ENCODE results near the gene ITGB6.
"Not testable (repeated sequence)": the region's sequence is repeated elsewhere in the genome, so short reads cannot be mapped to it uniquely, and the experiment has no call there.

The ITGB6 gene

DNA sequence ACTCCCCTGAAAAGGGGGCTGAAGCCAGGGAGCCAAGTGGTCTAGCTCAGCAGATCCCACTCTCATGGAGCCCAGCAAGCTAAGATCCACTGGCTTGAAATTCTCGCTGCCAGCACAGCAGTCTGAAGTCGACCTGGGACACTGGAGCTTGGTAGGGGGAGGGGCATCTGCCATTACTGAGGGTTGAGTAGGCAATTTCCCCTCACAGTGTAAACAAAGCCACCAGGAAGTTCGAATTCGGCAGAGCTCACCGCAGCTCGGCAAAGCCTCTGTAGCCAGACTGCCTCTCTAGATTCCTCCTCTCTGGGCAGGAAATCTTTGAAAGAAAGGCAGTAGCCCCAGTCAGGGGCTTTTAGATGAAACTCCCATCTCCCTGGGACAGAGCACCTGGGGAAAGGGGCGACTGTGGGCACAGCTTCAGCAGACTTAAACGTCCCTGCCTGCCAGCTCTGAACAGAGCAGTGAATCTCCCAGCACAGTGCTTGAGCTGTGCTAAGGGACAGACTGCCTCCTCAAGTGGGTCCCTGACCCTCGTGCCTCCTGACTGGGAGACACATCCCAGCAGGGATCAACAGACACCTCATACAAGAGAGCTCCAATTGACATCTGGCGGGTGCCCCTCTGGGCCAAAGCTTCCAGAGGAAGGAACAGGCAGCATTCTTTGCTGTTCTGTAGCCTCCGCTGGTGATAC, 18.8 kb downstream of the ITGB6 start:
- DNase-seq (ENCODE audit: low read depth), result not testable (repeated sequence)

DNA sequence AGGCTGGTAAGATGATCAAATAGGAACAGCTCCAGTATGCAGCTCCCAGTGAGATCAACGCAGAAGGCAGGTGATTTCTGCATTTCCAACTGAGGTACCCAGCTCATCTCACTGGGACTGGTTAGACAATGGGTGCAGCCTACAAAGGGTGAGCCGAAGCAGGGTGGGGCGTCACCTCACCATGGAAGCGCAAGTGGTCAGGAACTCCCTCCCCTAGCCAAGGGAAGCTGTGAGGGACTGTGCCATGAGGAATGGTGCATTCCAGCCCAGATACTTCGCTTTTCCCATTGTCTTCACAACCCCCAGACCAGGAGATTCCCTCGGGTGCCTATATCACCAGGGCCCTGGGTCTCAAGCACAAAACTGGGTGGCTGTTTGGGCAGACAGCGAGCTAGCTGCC, 19.4 kb downstream of the ITGB6 start:
- not testable (repeated sequence) for DNase-seq (ENCODE audit: low read depth)

DNA sequence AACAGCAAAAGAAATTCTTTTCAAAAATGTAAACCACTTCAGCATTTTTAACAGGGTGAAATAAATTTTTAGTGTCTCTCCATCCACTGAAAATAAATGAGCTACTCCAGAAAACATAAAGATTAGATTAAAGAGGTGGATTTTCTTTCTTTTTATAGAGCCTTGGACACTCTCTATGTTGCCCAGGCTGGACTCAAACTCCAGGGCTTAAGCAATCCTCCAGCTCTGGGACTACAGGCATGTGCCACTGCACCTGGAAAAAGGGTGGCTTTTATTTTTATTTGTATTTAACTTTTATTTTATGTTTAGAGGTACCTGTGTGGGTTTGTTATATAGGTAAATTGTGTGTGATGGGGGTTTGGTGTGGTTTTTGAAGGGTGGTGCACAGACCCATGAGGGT, 19.9 kb downstream of the ITGB6 start:
- no peak for DNase-seq (ENCODE audit: low read depth)

DNA sequence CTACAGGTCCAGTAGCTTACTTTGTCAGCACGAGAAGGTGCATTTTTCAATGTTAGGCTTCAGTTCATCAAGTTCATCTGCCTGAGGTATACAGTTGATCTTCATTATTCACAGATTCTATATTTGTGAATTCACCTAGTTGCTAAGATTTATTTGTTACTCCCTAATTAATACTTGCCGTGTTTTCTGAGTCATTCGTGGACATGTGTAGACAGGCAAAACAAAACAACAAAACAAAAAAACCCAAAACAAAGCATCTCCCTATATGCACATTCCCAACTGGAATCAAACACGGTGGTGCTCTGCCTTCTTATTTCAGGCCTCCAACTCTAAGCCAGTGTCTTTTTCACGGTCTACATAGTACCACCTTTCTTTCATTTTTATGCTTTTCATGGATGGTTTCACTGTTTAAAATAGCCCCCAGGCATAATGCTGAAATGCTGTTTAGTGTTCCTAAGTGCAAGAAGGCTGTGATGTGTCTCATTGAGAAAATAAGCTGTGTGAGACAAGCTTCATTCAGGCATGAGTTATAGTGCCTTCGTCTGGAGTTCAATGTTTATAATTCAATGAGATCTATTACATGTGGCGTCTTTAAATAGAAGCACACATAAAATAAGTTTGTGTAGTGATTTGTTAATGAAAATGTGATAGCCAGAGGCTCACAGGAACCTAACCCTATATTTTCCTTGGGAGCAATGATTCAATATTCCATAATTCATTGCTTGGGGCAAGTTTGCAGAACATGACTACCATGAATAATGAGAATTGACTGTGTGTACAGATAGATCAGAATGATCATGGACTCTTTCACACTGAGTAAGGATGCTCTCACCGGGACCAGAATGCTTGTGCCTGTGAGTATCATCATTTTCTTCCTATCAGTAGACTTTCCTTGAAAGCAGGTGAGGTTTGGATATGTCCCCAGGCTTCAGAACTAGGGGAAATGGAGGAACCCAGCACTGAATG, 24.6 kb downstream of the ITGB6 start:
- no peak for DNase-seq (ENCODE audit: low read depth)

DNA sequence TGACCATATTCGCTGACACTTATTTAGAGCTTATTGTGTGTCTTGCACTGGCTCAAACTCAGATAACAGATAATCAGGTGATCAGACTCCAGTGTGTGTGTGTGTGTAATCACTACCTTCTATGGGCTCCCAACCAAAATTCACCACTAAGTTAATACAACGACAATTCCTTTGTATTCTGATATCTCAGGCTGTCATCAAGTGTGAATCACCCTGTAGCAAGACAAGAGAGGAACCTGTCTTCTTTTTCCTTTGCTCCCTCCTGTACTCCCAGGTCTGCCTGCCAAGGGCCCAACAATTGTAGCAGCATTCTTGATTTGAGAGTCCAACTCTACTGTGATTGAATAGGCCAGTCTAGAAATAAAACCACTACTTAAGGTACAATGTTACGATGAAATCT, 25.8 kb downstream of the ITGB6 start:
- DNase-seq (ENCODE audit: low read depth), result no peak

DNA sequence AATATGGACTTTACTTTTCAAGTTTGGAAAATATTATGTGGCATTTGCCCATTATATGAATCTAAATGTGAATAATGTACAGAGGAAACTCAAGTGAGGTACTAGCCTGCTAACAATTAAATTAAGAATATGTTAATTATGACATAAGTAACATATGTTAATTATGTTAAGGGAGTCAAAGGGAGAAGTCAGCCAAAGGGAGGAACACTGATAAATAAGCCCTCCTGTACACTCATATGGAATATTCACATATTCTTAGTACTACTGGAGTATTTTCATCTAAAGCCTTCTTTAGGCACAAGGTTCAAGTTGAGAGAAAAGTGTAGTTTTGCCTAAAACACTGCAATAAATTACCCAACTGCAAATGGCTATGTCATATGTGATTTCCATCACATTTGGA, 30.1 kb downstream of the ITGB6 start:
- DNase-seq (ENCODE audit: low read depth), result no peak

DNA sequence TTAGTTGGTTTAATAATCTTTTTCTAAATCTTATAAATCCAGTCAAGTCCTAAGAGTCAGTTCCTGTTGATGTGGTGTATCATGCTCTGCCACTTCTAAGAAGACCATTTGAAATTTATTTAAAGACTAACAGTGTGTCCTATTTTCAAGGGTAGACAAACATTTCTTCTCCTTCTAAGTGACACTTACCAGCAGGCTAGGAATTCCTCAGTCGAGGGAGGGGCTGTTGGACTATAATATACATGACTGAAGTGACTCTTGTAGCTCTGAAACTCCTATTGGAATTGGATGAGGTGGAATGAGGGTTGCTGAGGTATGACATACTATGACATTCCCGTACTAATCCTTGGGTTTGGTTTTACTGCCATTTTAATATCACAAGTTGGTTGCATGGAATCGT, 30.6 kb downstream of the ITGB6 start:
- no peak for DNase-seq (ENCODE audit: low read depth)

DNA sequence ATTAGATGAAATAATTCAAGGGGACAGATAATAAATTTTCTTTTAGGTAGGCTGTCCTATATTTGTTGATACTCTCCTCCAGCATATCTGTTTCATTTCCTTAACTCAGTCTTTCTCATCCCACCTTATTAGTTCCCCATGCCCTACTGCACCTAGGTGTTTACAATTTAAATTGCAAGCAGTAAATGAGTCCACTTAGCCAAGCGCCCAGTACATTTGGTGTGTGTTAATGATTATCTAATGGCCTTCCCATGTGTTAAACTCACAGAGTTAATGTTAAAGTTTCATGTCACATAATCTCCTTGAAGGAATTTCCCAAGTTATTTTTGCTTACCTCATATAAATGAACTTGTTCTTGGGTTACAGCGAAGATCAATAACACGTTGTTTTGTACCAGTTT, 31.2 kb downstream of the ITGB6 start:
- DNase-seq (ENCODE audit: low read depth), result no peak

DNA sequence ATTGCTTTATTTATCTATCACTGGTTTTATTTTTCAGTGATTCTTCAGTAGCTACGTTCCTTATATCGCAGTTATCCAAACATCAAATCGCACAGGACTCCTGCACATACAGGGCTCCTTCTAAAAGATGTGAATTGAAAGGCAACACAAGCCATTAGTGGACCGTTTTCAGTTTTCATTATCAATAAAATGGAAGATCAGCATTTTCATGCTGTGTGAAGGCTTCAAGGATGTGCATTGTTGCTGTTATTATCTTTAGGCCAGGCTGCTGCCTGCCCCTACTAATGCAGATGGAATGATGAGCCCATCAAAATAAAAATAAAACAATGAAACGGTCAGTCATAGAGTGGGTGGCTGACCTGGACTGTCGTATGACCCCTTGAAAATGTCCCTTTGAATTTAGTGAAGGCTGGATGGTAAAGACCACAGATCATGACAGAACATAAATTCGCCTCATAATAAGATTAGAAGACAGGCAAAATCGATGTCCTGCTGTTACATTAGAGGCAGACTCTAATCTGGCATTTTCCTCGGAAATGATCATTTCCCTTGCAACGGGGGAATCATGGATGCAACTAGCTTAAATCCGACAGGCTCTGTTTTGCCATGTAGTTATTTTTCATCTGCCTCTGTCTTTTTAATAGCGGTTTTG, 32.9 kb downstream of the ITGB6 start:
- DNase-seq (ENCODE audit: low read depth), result no peak

DNA sequence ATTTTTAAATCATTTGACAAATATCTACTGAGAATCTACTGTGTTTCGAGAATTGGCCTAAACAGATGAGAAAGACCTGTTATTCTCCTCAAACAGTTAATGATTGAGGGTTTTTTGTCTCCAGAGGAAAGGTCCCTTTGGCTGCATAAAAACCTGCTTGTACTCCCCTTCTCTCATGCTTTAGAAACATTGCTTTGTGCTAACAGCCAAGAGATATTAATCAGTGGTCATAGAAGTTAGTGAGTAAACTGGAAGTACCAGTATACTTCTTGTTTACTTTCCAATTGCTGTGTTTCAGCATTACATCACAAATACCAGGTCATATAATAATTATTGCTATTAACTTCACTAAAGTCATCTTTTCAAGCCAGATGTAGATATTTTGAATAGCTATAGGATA, 34.1 kb downstream of the ITGB6 start:
- no peak for DNase-seq (ENCODE audit: low read depth)

DNA sequence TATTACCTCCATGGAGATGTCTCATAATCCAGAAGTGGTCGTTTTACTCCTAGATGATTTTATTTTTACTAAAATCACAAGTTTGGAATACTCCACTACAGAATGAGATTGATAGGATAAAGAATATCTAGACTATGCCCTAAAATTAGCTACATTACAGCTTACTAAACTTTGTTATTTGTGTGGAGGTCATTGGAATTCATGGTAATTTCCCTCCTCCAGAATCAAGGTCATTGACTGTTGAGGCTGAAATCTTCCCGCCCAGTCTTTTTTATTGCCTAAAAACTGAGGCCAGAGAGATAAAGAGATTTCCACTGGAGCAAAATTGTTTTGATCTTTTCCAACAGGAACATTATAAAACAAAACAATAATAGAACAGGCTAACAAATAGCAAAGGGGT, 35.0 kb downstream of the ITGB6 start:
- no peak for DNase-seq (ENCODE audit: low read depth)

DNA sequence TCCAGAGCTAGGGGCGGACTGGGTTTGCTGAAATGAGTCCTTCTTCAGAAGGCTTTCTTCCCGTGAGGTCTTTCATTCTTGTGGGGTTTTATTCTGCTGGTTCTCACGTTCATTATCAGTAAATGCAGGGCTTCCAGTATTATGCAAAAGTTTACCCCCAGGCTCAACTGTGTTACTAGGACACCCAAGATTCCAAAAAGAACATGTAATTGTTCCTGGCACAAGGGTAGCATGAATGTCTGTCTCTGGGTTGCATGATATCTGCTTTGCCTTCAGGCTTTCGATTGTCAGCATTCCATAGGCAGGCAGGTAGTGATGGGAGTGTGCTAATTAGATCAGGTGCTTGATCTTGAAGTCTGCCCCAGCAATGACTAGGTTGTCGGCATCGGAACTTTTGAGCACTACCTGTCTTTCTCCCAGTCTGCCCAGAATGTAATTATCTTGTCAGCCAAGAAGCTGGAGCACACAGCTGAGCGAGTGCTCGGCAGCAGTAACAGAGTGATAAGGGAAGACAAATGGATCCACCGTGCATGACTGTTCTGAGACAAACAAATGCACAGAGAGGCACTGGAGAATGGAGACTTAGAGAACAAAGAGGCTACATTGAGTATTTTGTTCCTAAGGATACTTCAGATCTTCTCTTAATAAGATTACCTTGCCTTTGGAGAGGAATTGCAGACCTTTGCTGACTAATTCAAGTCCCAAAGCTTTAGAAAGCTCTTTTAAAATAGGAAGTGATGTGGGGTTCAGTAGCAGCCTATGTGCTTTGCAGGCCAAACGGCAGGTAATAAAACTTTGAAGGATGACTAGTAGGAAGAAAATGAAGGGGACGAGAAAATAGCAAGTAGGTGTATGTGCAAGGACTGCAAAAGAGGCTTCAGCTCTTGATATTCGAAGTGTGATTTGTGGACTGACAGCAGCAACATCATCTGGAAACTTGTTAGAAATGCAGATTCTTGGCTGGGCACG, 41.9 kb downstream of the ITGB6 start:
- DNase-seq (ENCODE audit: low read depth), result no peak

DNA sequence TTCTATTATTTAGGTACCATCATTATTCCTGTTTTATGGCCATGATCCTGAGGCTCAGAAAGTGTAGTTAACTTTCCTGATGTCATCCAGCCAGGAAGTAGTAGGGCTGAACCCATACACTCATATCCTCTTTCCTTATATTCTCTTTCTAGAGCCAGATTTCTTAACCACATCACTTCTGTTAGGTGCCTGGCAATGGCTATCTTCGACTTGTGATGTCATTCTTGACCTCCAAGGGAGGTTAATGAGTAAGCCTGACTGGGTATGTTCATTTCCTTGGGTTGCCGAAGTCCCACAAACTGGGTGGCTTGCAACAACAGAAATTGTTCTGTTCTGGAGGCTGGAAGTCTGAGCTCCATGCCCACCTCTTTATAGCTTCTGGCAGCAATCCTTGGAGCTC, 43.4 kb downstream of the ITGB6 start:
- no peak for DNase-seq (ENCODE audit: low read depth)

DNA sequence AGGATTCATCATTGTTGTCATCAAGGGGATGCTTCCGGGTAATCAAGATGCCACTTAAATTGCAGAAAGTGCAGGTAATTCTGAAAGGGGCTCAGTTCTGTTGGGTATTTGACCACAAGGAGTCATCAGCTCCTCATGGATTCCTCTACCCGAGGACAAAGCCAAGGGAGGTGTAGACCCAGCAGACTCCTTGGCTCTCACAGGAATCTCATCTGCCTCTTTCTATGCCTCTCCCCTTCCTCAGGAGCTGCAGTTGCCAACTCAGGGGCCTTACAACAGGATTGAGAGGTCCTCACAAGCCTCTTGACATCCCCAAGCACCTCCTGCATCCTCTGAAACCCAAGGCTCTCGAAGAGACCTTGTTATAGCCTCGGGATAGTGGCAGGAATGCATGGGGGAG, 44.0 kb downstream of the ITGB6 start:
- DNase-seq (ENCODE audit: low read depth), result no peak

DNA sequence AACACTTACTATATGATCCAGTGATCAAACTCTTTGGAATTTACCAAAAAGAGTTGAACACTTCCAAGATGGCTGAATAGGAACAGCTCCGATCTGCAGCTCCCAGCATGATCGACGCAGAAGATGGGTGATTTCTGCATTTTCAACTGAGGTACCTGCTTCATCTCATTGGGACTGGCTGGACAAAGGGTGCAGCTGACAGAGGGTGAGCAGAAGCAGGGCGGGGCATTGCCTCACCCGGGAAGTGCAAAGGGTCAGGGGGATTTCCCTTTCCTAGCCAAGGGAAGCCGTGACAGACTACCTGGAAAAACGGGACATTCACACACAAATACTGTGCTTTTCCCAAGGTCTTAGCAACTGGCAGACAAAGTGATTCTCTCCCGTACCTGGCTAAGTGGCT, 51.7 kb downstream of the ITGB6 start:
- DNase-seq (ENCODE audit: low read depth), result not testable (repeated sequence)

DNA sequence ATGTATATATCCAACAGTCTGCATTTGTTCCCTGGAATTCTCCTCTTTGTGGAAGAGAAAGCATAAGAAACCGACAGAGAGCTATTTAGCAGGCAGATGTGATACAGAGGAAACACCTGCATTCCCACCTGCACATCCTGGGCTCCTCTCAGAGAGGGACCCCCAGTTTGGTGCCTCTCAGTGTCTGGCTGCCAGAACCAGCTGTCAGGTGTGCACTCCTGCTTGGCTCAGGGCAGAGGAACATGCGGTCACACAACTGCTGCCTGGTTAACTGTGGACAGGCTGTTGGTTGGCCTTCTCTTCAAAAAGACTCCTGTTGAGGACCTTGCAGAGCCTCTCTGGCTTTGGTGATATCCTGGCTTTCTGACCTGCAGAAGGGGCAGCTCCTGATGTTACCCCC, 54.6 kb downstream of the ITGB6 start:
- DNase-seq (ENCODE audit: low read depth), result no peak

DNA sequence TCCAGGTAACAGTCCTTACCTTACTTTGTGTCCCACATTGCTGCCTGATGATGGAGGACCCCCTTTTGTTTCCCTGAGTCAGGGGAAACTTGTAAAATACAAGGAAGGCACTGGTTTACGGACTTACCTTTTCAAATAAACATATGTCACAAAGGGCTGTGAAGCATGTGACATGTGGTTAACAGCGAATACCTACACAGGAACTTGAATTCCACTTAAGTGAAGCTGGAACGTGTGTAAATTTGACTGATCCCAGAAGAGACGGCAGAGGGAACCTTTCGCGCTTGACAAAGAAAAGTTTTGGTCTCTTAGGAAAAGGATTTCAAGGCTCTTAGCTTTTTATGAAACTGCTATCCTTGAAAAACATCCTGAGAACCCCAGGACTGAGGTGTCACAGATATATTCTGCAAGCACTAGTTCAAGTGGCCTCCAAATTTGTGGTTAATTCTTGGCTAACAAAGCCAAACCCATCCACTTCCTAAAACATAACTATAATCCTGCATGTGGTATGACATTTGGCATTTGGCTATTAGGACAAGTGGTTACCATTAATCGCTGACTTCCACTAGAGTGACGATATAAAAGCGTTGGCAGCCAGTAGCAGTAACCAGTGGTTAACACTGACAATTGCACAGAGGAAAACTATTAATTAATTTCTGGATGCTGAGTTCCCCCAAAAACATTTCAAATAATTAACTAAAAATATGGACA, 55.6 kb downstream of the ITGB6 start:
- no peak for DNase-seq (ENCODE audit: low read depth)

DNA sequence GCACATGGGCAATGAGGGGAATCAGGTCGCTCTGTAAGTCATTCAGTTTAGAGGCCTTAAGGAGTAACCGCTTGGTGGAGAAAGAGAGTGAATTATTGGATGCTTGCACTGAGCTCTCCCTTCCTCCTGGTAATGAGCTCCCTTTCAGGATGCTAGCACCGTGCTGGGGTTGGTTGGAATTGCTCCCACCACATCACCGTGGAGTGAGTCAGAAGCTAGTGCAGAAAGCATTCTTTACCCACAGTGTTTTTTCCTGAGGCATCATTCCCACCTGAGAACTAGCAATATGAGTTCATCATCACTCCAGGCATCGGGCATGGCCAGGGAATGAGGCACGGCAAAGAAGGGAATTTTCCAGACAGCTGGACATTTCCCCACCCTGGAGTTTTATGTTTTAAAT, 57.6 kb downstream of the ITGB6 start:
- DNase-seq (ENCODE audit: low read depth), result no peak

DNA sequence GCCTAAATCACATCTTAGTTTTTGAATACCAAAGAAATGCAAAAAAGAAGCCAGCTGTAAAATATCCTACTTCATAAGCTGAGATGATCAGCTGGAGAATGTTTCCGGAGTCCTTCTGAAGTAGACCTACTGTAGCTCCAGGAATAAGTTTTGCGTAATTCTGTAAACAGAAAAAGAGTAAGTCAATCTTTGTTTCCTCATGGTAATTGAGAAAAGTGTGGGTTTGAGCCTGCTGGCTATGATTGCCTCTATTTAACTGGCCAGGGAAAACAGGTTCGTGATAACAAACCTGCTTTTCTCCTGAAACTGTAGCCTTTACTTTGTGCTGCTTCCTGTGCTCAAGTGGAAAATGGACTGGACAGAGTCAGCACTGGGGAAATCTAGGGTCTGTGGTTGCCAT, 58.2 kb downstream of the ITGB6 start:
- DNase-seq (ENCODE audit: low read depth), result no peak

DNA sequence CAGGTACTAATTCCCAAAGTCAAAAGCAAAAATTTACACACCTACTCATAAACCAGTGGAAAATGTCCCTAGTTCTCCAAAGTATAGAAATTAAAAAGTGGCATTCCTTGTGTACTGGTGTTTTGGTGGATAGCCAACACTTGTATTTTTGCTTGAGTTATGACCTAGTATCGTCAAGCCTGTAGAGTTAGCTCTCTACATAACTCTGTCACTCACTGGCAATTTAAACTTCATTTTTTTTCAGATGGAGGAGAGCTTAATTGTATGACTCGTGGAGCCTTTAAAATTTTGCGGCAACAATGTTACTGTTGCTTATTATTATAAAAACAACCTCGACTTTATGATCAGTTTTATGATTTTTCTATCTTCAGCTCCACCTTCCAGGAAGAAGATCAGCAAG, 58.7 kb downstream of the ITGB6 start:
- no peak for DNase-seq (ENCODE audit: low read depth)

DNA sequence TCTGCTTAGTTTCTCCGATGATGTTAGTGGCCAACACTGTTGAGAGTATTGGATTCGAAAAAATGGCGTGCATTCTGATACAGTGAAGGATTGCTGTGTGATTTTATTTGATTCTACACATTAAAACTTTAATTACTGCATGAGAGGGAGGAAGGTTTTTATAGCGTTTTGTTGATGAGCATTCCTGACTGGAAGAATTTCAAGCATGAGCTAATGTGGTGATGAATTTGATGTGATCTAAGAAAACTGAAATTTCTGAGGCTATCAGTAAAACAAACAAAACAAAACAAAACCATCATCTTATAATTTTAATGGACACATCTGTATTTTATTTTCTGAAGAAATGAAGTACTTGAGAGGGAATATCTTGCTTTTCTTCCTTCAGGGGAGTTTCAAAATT, 59.6 kb downstream of the ITGB6 start:
- DNase-seq (ENCODE audit: low read depth), result no peak
